IMR-90 (cell line): ENCODE data around the gene FBXO41.

ENCODE experiments used
- CEBPB ChIP-seq: IDR thresholded peaks from 2 replicates; pipeline ENCODE4 v1.6.1; 2012; ENCODE audit warnings: low read depth, low read length, improper control_type of control experiment
- CTCF ChIP-seq: conservative IDR thresholded peaks from 2 replicates; pipeline ENCODE4 v1.5.1; 2012; ENCODE audit warnings: mild to moderate bottlenecking, low read depth, low read length, improper control_type of control experiment
- USF2 ChIP-seq: fragments of 150-350 bp; IDR thresholded peaks from 2 replicates; pipeline ENCODE4 v1.6.1; 2017; ENCODE audit warnings: mild to moderate bottlenecking, antibody characterized with exemption, low read length, low read depth

- TF ChIP-seq USF2: peak; percentile 37; the same call in 1 of the 2 replicates
- TF ChIP-seq CTCF: peak; percentile 45
- no peak for TF ChIP-seq CEBPB
Observed at GRCh38 chr2:73260338-73260984, 23.8 kb downstream of the FBXO41 start.
